HG03571 (cell line): ENCODE measurements around the gene ESPN.
"Not testable (repeated sequence)": the region's sequence is repeated elsewhere in the genome, so short reads cannot be mapped to it uniquely, and the experiment has no call there.

Experiments
- ATAC-seq: cut with Tn5 transposase; IDR thresholded peaks from one replicate; pipeline ENCODE4 v1.9.1; 2021; ENCODE audit not compliant: unreplicated experiment

ESPN gene

DNA sequence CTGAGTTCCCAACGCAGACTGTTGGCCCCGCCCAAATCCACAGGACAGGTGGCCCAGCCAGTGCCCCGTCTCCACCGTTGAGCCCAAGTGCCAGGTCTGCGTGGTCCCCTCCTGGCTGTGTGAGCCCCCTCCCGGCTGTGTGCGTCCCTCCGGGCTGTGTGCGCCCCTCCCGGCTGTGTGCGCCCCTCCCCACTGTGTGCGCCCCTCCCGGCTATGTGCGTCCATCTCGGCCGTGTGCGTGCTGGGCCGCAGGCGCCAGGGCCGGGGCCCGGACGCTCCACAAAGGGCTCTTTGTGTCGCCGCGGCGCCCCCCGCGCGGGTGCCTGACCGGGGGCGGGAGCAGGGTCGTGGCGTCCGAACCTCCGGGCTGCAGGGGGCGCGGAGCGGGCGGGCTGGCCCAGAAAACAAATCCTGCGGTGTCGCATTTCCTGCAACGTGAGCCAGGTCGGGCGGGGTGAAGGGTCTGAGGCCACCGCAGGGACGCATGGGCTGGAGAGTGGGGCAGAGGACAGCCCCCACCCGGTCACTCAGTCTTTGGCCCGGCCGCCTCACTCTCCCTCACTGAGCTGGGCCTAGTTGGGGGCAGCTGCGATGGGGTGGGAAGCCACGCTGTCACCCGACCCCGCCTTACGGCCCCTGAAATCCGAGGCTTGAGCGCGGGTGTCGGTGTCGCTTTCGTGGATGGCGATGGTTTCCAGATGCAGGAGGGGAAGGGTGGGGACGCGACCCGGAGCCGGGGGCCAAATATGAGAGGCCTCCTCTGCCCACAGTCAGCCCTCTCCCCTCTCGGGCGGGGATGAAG, 22.6 kb downstream of the ESPN start:
- ATAC-seq, result no peak

DNA sequence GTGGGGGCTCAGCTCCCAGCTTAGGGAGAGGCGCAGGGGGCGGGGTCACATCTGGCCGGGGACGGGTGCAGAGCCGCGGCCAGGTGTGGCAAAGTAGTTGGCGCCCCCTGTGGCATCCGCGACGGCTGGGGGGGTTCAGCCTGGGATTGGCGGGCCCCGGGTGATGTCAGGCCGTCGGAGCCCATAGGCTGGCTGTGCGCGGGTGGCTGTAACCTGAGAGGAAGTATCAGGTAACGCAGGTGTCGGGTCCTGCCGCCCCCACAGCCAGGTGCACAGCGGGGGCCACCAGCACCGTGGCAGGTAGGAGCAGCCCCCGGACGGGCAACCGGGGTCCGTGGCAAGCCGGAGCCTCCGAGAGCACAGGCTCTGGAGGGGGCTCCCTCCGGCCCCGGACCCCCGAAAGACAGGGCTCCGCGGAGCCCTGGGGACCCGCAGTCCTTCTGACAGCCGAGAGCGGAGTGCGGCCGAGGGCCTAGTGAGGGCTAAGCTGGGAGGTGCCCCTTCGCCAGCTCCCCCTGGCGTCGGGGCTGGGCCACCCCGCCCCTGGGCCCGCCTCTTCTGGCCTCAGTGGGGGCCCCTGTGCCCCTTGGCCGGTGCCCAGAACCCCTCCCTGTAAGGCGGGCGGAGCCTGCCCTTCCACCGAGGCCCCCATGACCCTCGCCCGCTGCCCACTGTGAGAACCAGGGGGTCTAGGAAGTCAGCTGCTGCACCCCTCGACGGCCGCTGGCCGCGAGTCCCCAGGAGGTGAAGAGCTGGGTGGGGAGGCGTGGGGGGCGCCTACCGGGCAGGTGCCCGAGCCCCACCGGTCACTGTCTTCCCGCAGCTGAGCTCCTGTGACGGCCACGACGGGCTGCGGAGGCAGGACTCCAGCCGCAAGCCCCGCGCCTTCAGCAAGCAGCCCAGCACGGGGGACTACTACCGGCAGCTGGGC, 23.5 kb downstream of the ESPN start:
- ATAC-seq, result no peak

DNA sequence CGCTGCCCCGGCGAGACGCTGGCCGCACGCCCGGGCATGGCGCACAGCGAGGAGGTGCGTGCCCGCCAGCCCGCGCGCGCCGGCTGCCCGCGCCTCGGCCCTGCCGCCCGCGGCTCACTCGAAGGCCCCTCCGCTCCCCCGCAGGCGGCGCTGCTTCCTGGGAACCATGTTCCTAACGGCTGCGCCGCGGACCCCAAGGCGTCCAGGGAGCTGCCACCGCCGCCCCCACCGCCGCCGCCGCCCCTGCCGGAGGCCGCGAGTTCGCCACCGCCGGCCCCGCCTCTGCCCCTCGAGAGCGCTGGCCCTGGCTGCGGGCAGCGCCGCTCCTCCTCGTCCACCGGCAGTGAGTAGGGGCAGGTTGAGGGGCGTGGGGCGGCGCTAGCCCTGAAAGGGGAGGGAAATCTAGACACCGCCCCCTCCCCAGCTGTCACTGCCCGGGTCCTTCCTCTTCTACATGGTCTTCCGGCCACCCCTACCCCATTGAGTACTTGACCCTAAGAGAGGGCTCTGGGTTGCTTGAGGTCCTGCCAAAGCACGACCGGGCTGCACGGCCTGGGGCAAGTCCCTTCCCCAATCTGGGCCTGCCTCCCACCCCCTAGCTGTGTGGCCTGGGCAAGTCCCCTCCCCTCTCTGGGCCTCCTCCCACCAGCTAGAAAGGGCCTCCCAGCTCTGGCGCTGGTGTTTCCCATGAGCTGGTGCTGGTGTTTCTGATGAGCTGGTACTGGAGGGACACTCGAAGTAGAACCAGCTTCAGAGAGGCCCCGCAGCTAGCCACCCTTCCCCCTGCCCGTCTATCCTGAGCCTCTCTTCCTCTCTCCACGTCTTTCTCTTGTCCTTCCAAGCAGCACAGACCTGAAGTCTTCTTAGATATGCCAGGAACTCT, 24.4 kb downstream of the ESPN start:
- no peak for ATAC-seq

DNA sequence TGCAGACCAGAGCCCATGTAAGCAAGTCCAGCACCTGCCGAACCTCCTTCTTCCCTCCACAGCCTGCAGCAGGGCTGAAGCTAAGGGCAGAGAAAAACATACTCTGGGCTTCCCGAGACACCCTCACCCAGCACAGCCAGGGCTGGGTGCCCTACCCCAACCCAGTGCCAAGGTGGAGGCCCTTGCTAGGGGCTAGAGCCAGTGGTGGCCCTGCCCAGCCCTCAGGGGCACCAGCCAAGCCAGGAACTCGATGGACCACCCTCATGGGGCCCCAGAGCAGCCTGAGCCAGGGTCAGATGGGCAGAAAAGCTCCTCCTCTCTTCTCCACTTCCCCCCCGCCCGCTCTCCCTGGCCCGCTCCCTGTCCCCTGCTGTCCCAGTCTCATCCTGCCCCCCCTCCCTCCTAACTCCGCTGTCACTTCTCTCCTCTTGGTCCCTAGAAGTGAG, 25.5 kb downstream of the ESPN start:
- ATAC-seq, result no peak

DNA sequence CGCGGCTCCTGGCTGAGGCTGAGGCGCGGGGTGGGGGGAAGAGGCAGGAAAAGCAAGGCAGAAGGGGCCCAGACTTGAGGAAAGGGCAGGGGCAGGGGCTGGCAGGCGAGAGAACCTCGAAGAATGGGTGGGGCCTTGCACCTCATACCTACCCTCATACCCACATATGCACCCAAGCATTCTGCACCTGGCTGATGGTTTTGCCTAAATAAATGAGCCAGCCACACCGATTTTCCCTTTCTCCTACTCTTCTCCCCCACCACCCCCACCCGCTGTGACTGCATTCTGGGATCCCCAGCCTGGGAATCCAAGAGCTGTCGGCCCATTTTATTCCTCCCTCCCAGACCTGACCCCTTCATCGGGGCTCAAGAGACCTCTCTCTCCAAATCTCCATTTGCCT, 25.9 kb downstream of the ESPN start:
- not testable (repeated sequence) for ATAC-seq

DNA sequence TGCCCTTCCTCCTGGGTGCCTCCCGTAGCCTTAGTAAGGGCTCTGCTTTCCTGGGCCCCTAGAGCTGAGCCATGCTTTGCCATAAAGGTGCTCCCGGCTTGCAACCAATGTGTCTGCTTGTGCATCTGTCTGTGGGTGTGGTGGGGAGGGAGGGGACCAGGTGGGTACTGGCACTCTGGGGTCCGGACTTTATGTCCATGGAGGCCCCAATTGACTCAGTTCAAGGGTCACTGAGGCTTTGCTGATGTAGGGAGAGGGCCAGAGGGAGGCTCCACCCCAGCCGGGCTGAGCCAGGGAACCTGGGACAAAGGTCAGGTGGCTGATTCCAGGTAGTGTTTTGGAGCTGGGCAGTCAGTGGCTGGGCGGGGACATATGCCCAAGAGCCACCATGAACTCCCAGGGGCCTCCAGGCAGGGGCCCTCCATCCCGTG, 26.4 kb downstream of the ESPN start:
- ATAC-seq, result no peak

DNA sequence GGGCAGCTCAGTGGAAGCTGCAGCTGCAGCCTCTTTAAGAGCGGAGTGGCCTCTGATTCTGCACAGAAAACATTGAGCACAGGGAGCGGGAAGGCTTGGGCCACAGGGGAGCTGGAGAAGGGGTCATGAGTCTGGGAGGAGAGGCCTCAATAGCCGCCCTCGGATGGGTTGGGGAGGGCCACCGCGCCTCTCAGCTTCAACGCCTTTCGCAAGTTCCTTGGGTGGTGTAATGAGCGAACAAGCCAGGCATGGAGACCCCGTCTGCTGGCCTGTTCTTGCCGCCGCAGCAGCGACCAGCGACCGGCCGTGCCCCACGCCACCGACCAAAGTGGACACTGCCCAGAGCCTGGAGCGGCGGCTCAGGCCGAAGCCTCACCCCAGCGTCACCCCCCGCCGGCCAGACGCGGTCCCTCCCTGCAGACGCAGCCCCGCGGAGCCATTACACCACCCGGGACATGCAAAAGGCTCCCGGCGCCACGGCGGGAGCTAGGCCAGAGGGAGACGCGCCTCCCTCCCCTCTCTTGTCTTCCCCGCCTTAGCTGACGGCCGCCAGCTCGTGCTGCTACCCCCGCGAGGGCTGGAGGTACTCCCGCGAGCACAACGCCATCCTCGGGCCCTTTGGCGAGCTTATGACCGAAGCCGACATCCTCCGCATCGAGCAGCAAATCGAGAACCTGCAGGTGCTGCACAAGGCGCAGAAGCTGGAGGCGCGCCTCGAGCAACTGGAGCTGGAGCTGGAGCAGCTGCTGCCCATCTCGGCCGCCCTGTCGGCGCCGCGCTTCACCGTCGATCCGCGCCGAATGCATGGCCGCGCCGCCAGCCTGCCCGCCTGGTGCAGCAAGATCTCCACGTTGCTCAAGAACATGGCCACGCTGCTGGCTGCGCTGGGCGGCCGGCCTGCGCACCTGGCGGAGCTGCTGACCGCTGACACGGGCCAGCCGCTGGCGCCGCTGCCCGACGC, 29.6 kb downstream of the ESPN start:
- not testable (repeated sequence) for ATAC-seq

DNA sequence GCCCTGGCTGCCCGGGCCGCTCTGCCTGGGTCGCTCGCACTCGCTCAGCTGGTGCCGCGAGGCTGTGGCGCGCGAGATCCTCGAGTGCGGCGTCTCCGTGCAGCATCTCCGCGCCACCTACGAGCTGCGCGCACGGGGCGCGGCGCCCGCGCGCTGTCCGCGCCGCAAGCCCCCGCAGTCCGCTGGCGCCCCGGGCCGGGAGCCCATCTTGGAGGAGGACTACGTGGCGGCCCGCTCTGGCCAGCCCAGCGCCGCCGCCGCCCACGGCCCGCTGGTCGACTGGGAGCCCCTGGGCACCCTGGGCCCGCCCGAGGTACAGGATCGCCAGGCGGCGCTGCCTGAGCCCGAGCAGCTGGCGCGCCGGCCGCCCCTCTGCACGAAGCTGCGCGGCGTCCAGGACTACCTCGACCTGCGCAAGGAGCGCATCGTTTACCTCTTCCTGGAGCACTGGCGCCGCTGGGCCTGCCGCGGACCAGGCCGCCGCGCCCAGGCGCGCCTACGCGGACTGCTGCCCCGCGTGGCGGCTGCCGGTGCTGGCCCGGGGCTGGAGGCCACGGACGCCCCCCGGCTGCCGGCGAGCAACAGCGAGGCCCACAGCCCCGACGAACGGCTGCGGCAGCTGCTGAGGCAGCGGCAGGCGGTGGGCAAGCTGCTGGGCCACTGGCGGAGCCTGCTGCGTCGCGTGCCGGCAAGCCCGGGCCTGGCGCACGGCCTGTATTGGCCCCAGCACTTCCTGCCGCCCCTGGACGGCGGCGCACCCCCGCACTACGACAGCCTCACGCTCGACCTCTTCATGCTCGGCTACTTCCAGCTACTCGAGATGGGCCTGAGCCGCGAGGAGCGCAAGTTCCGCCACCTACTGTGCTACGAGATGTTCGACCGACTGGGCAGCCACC, 30.5 kb downstream of the ESPN start:
- ATAC-seq, result no peak

DNA sequence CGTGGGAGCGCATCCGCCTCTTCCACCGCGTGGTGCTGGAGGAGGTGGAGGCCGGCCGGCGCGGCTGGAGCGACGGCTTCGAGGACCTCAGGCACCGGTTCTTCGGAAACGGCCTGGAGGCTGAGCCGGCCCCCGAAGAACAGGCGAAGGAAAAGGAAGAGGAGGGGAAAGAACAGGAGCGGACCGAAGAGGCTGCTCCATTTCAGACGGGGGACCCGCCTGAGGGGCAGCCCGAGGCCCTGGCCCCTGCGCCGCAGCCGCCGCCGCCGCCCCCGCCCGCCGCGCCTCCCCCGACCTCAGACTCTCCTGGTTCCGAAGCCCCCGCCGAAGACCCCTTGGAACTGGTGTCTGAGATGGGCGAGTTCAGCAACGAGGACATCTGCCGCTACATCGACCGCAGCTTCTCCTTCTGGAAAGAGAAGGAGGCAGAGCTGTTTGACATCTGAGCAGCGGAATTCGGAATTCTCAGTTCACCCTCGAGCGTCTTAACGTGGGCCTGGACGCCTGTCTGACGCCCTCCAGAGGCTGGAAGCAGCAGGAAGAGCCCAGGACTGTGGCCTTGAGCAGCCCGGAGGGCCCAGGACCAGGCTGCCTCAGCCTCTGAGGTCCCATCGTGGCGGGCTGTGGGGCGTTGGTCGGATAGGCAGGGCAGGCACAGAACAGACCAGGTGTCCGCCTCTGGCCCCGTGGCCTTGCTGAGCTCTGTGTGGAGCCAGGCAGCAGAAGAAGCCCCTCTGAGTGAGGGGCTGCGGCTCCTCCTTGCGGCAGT, 31.4 kb downstream of the ESPN start:
- not testable (repeated sequence) for ATAC-seq

DNA sequence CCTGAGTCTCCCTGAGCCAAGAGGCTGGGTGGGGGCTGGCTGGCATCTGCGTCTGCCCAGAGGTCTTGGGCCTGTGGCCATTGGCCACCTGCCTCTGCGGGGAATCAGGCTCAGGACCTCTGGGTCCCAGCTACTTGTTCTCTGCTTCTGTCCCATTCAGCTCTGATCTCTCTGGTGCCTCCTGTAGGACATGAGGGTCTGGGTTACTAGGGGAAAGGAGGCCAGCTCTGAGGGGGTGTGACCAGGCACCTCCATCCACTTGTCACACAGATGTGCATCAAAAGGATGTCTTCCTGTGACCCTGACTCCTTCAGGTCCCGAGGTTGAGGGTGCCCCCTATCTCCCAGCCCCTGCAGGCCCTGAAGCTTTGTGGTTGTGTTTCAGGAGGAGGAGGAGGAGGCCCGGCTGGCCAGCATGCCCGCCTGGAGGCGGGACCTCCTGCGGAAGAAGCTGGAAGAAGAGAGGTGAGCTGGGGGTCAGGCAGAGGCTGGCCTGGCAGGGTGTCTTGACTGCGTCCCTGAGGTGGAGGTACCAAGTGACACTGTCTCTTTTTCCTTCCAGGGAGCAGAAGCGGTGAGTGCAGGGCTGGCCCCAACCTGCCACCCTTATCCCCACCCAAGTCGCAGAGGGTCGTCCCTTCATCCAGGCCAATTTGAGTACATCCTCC, 32.4 kb downstream of the ESPN start:
- ATAC-seq, result no peak

DNA sequence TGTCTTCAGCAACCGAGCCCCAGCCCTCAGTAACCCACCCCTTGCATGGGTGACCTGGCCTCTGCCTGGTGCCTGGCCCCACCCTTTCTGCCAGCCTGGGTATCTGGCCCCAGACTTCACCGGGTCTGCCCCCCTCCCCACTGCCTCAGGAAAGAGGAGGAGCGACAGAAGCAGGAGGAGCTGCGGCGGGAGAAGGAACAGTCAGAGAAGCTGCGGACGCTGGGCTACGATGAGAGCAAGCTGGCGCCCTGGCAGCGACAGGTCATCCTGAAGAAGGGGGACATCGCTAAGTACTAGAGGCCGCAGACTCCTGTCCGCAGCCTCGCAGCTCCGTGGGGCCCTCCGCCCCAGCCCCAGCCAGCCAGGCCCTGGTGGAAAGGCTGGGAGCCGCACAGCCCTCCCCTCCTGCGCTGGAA, 35.3 kb downstream of the ESPN start:
- ATAC-seq, result no peak

DNA sequence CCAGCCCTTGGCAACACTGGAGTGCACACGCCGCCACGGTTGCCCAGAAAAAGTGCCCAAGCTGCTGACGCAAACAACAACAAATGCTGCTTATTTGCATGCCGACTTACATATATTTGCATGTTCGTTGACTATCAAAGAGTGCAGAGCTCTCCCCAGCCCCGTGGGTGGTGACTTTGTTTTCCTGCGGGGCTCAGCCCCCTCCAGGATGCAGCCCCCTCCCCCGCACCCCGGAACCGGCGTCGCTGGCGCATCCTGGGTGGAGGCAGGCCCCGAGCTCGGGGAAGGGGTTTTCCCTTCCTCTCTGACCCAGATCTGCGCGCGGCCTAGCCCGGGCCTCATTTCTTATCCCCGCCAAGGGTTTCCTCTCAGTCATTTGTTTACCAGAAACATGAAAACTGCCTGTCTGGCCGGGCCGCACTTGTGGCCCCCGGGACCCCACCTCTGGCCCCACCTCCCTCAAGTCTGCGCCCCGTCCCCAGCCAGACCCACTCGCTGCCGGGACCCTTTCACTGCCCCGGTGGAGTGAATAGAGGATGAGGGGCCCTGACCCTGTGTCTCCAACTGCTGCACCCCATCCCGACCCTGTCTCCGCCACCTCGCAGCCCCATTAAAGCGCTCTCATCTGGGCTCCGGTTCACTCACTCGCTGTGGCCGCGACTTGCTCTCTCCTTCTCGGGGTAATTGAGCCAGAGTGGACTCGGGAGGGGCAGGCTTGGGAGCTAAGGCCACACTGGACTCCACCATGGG, 35.9 kb downstream of the ESPN start:
- no peak for ATAC-seq

DNA sequence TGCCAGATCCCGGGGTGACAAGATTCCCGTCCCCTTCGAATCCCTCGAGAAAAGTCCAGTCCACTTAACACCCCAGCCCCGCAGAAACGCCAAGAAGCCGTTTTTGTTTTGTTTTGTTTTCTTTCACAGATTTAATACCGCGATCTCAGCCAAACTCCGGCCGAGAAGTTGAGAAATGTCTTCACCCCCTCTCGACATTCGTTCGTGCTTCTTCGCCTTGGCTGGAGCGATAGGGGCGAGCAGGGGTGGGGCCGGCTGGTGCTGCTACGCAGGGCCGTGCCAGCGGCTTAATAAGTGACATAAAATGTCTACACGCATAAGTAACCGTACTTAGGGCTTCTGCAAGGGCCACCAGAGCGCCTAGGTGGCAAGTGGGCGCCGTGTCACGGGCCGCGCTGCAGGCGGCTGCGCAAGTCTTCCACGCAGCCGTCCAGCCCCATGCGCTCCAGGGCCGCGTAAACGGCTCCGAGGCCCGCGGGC, 36.5 kb downstream of the ESPN start:
- ATAC-seq, result no peak

DNA sequence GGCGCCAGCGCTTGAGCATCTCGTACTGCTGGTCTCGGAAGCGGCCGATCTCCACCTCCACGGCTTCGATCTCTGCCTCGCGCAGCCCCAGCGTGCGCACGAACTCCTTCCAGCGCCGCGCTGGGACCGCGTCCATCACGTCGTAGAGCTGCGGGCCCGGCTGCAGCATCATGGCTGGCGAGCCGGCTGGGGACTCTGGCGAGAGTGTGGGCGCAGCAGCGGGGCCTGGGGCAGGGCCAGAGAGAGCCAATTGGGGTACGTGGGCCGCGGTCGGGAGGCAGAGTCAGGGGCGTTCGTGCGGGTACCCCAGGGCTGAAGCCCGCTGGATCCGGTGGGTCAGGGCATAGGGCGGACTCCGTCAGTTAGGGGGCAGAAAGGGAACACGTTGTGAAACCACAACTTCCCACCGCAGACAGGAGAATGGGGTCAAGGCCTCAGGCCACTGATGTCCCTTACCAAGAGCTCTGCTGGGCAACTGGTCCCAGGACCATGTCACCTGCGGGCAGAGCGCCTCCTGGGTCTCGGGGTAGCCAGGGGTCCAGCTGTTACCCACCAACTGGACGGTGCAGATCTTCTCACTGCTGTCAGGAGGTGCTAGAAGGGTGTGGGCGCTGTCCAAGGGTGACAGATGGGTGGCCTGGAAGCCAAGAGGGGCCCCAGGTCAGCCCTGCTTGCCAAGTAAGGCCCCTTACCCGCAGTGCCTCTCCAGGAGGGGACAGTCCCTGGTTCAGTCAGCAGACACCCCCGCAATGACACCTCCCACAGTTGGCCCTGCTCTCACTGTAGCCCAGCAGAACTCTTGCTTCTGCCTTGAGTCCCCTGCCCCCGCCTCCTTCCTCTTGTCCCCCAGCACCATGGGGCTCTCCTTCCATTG, 37.2 kb downstream of the ESPN start:
- ATAC-seq, result no peak

DNA sequence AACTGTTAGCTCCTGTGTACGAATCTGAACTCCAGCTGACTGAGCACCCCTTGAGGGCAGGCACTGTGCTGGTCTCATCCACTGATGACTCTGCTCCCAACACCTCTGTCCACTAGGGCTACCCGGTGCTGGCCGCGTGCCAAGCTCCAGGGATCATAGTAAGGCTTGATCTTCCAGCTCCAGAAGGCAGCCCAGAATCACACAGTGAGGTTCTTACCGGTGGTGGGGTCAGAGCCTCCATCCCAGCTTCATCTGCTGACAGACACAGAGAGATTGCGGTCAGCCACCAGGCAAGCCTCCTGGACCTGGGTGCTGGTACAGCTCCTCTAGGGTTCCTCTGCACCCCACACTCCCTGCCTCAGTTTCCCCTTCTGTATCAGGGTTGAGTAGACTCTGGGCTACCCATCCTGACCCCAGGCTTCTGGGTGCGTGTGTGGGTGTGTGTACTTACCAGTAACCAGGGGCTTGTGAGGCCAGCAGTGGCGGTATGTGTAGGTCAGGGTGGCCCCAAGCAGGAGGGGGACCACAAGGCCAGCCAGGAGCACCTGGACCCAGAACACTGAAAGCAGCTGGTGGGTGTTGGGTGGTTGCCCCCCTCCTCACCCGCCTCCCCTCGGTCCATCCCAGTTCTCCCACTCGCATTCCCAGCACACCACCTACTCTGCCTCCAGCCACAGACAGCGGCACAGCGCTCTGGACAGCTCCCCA, 38.0 kb downstream of the ESPN start:
- ATAC-seq, result no peak
